H9 (cell line): ENCODE data around the gene NCKAP5. TPM values are rescaled to one million over a fixed set of nuclear protein-coding genes. Genes with fewer than 3 reads are reported as not detected.

ENCODE experiments used
- DNase-seq: peaks from one replicate; pipeline ENCODE4 v3.0.0-alpha.2; 2017
- H2AFZ ChIP-seq: one replicate; pipeline ENCODE4 v1.6.1; 2013; ENCODE audit warnings: mild to moderate bottlenecking, low read length, control low read depth, moderate library complexity
- H2AK5ac ChIP-seq: 2 replicates; pipeline ENCODE4 v1.6.1; 2013; ENCODE audit warnings: low read length, control low read depth, mixed read lengths; ENCODE audit not compliant: insufficient read length
- H2BK120ac ChIP-seq: one replicate; pipeline ENCODE4 v1.6.1; 2013; ENCODE audit warnings: low read depth, mild to moderate bottlenecking, low read length, control low read depth, inconsistent platforms; ENCODE audit not compliant: poor library complexity, severe bottlenecking
- H2BK12ac ChIP-seq: 2 replicates; pipeline ENCODE4 v1.6.1; 2013; ENCODE audit warnings: low read length, control low read depth, mixed read lengths, low read depth; ENCODE audit not compliant: insufficient read length
- H2BK15ac ChIP-seq: 2 replicates; pipeline ENCODE4 v1.6.1; 2013; ENCODE audit warnings: low read depth, low read length, control low read depth
- H2BK20ac ChIP-seq: one replicate; pipeline ENCODE4 v1.6.1; 2013; ENCODE audit warnings: low read depth, mild to moderate bottlenecking, low read length, control low read depth, inconsistent platforms; ENCODE audit not compliant: poor library complexity, severe bottlenecking
- H2BK5ac ChIP-seq: 2 replicates; pipeline ENCODE4 v1.6.1; 2013; ENCODE audit warnings: low read length, control low read depth, mixed read lengths; ENCODE audit not compliant: insufficient read length
- H3K14ac ChIP-seq: 2 replicates; pipeline ENCODE4 v1.6.1; 2013; ENCODE audit warnings: low read length, control low read depth; ENCODE audit not compliant: insufficient read depth
- H3K18ac ChIP-seq: 2 replicates; pipeline ENCODE4 v1.6.1; 2013; ENCODE audit warnings: low read depth, mild to moderate bottlenecking, mixed read lengths, low read length, control low read depth; ENCODE audit not compliant: insufficient read length
- H3K23ac ChIP-seq: 2 replicates; pipeline ENCODE4 v1.6.1; 2013; ENCODE audit warnings: low read length, control low read depth, mixed read lengths, low read depth; ENCODE audit not compliant: insufficient read length
- H3K23me2 ChIP-seq: 2 replicates; pipeline ENCODE4 v1.6.1; 2013; ENCODE audit warnings: low read depth, mild to moderate bottlenecking, mixed read lengths, low read length, control low read depth; ENCODE audit not compliant: insufficient read length, poor library complexity, severe bottlenecking
- H3K27ac ChIP-seq: 2 replicates; pipeline ENCODE4 v1.5.1; 2013; ENCODE audit warnings: low read length, control low read depth, mixed read lengths, low read depth; ENCODE audit not compliant: insufficient read length
- H3K27me3 ChIP-seq: 2 replicates; pipeline ENCODE4 v1.6.1; 2013; ENCODE audit warnings: low read length, control low read depth, inconsistent platforms; ENCODE audit not compliant: insufficient read depth
- H3K4ac ChIP-seq: 2 replicates; pipeline ENCODE4 v1.6.1; 2013; ENCODE audit warnings: low read depth, mild to moderate bottlenecking, control low read depth, inconsistent platforms, low read length, moderate library complexity
- H3K4me1 ChIP-seq: 2 replicates; pipeline ENCODE4 v1.6.1; 2013; ENCODE audit warnings: low read length, control low read depth, inconsistent platforms; ENCODE audit not compliant: insufficient read depth
- H3K4me2 ChIP-seq: 2 replicates; pipeline ENCODE4 v1.6.1; 2013; ENCODE audit warnings: low read length, control low read depth, mixed read lengths; ENCODE audit not compliant: insufficient read length, insufficient read depth
- H3K56ac ChIP-seq: 2 replicates; pipeline ENCODE4 v1.6.1; 2013; ENCODE audit warnings: low read depth, mild to moderate bottlenecking, mixed read lengths, low read length, control low read depth; ENCODE audit not compliant: insufficient read length
- H3K79me1 ChIP-seq: 2 replicates; pipeline ENCODE4 v1.6.1; 2013; ENCODE audit warnings: low read depth, mild to moderate bottlenecking, moderate library complexity, low read length, control low read depth, inconsistent platforms; ENCODE audit not compliant: insufficient read depth, poor library complexity, severe bottlenecking
- H3K79me2 ChIP-seq: 2 replicates; pipeline ENCODE4 v1.6.1; 2013; ENCODE audit warnings: low read length, control low read depth, inconsistent platforms; ENCODE audit not compliant: insufficient read depth
- H3K9ac ChIP-seq: 2 replicates; pipeline ENCODE4 v1.6.1; 2013; ENCODE audit warnings: low read length, control low read depth, mixed read lengths; ENCODE audit not compliant: insufficient read length; ENCODE audit errors: extremely low read depth
- H3K9me3 ChIP-seq: one replicate; pipeline ENCODE4 v1.6.1; 2013; ENCODE audit warnings: low read depth, low read length, inconsistent platforms; ENCODE audit not compliant: control insufficient read depth
- H3T11ph ChIP-seq: one replicate; pipeline ENCODE4 v1.6.1; 2013; ENCODE audit warnings: mild to moderate bottlenecking, low read length, control low read depth, inconsistent platforms
- H4K20me1 ChIP-seq: one replicate; pipeline ENCODE4 v1.6.1; 2013; ENCODE audit not compliant: control insufficient read depth, insufficient read length, insufficient read depth
- H4K5ac ChIP-seq: 2 replicates; pipeline ENCODE4 v1.6.1; 2013; ENCODE audit warnings: low read depth, mild to moderate bottlenecking, mixed read lengths, low read length, control low read depth; ENCODE audit not compliant: insufficient read length
- H4K8ac ChIP-seq: replicated peaks from 2 replicates; pipeline ENCODE4 v1.6.1; 2013; ENCODE audit warnings: low read length, control low read depth, mixed read lengths, low read depth; ENCODE audit not compliant: insufficient read length
- H4K91ac ChIP-seq: 2 replicates; pipeline ENCODE4 v1.6.1; 2013; ENCODE audit warnings: low read depth, mild to moderate bottlenecking, moderate library complexity, mixed read lengths, low read length, control low read depth; ENCODE audit not compliant: insufficient read length
- H3K27ac Mint-ChIP-seq, 3 experiments: 2 replicates in 2 of 3; 3 replicates in 1 of 3; pipeline ENCODE4 v1.8.0; 2020 to 2021; ENCODE audit warnings: mixed read lengths in 3 of 3, mild to moderate bottlenecking in 1 of 3, moderate library complexity in 1 of 3
- H3K27me3 Mint-ChIP-seq: 2 replicates; pipeline ENCODE4 v1.8.0; 2021; ENCODE audit warnings: low read depth, mild to moderate bottlenecking, moderate library complexity, mixed read lengths
- H3K36me3 Mint-ChIP-seq, 3 experiments: 2 replicates in 2 of 3; 3 replicates in 1 of 3; pipeline ENCODE4 v1.8.0; 2020 to 2021; ENCODE audit warnings: low read depth in 3 of 3, mixed read lengths in 3 of 3; ENCODE audit not compliant: insufficient read depth in 1 of 3
- H3K4me1 Mint-ChIP-seq, 2 experiments: 2 replicates each; pipeline ENCODE4 v1.8.0; 2020; ENCODE audit warnings: mixed read lengths in 2 of 2
- H3K4me3 Mint-ChIP-seq, 2 experiments: 2 replicates in 1 of 2; 3 replicates in 1 of 2; pipeline ENCODE4 v1.8.0; 2020 to 2021; ENCODE audit warnings: mild to moderate bottlenecking in 2 of 2, mixed read lengths in 2 of 2, moderate library complexity in 1 of 2
- H3K9me3 Mint-ChIP-seq, 2 experiments: 2 replicates in 1 of 2; 3 replicates in 1 of 2; pipeline ENCODE4 v1.8.0; 2020; ENCODE audit warnings: mild to moderate bottlenecking in 2 of 2, mixed read lengths in 2 of 2, moderate library complexity in 1 of 2
- CTCF ChIP-seq: fragments of 200-600 bp; sonication (generic); conservative IDR thresholded peaks from 3 replicates; pipeline ENCODE4 v1.8.0; 2021; ENCODE audit warnings: antibody characterized with exemption, mild to moderate bottlenecking
- WGBS: extraction: QIAGEN DNeasy Blood & Tissue Kit; methylation state at CpG from one replicate; pipeline ENCODE4 v1.1.7; 2013; ENCODE audit warnings: missing lambda C conversion rate, low lambda C conversion rate, mixed read lengths; ENCODE audit not compliant: insufficient read length; ENCODE audit errors: extremely low coverage; 5-methylcytosine and 5-hydroxymethylcytosine counted together
- total RNA-seq: library from RNA; stranded (reverse); gene quantifications from 2 replicates; pipeline ENCODE4 v1.2.1, GENCODE V29; 2021

Gene NCKAP5
- total RNA-seq, 1 experiment from 2014 or later: 0.26 TPM

- H3K79me2 ChIP-seq: no peaks in the 10 kb centered on the region
- H3K27me3 ChIP-seq: peaks cover 23% of the 10 kb centered on the region; the same call in 1 of the 2 replicates
- no peak within 1 kb of the TSS for H3K9ac ChIP-seq
- H4K5ac ChIP-seq: no peak within 1 kb of the TSS
- Mint-ChIP-seq H3K27me3 (peaks cover 75% of the 10 kb centered on the region), H3K4me3 (peak within 1 kb of the TSS; percentile 77 to 93), H3K27ac (peak within 1 kb of the TSS in 1 of 3 experiments; percentile 95; a peak in 1 of 7 replicates), H3K36me3 (no peaks in the 10 kb centered on the region; a peak in 1 of 7 replicates), H3K4me1 (peaks cover 15 to 16% of the 10 kb centered on the region in 2 experiments), H3K9me3 (peaks cover 0 to 2% of the 10 kb centered on the region in 2 experiments; a peak in 2 of 5 replicates)
- no peaks in the 10 kb centered on the region for H3K79me1 ChIP-seq
- no peak within 1 kb of the TSS for H2AFZ ChIP-seq
- no peaks in the 10 kb centered on the region for H4K20me1 ChIP-seq
- no peak within 1 kb of the TSS for H2BK5ac ChIP-seq
- H4K8ac ChIP-seq: no peak within 1 kb of the TSS
- peak; percentile 66 for DNase-seq
- H3K4me1 ChIP-seq: no peaks in the 10 kb centered on the region
- no peak for TF ChIP-seq CTCF
- no peak within 1 kb of the TSS for H3K56ac ChIP-seq
- H3K23ac ChIP-seq: no peak within 1 kb of the TSS
- H2BK12ac ChIP-seq: no peak within 1 kb of the TSS
- peaks cover 30% of the 10 kb centered on the region for H3K23me2 ChIP-seq
- no peak within 1 kb of the TSS for H4K91ac ChIP-seq
- H2BK15ac ChIP-seq: no peak within 1 kb of the TSS
- H3K9me3 ChIP-seq: no peaks in the 10 kb centered on the region
- WGBS: no CpG with 5 or more reads among the region's 59 CpGs
- no peak within 1 kb of the TSS; the same call in 1 of the 2 replicates for H3K14ac ChIP-seq
- H3K4ac ChIP-seq: no peak within 1 kb of the TSS
- no peak within 1 kb of the TSS for H2AK5ac ChIP-seq
- no peak within 1 kb of the TSS for H2BK20ac ChIP-seq
- peak within 1 kb of the TSS; percentile 87 for H3K4me2 ChIP-seq
- no peak within 1 kb of the TSS for H3K18ac ChIP-seq
- H2BK120ac ChIP-seq: no peak within 1 kb of the TSS
- H3T11ph ChIP-seq: no peak within 1 kb of the TSS
- no peak within 1 kb of the TSS for H3K27ac ChIP-seq
Observed at GRCh38 chr2:132669908-132670495, 898.3 kb downstream of the NCKAP5 start, which contains the start of gene LYPD1. Gene LYPD1 (minus strand): TSS chr2:132670205. CDS start chr2:132669932, 273 bp downstream.
